BJ (cell line): ENCODE measurements around the gene PTPMT1. TPM values are rescaled to one million over a fixed set of nuclear protein-coding genes. Genes with fewer than 3 reads are reported as not detected.

ENCODE experiments used
- CTCF ChIA-PET: fragments of 350-600 bp; formaldehyde crosslinking; extraction: SDS; loops from one replicate; lab custom pipeline; 2021; ENCODE audit warnings: antibody characterized with exemption, inconsistent platforms; lab: Yijun Ruan, JAX
- POLR2A ChIA-PET: fragments of 300-600 bp; sonication (Branson Sonifier 250); formaldehyde crosslinking; extraction: SDS; loops from one replicate; lab custom pipeline; 2021; ENCODE audit warnings: antibody characterized with exemption; lab: Charles Lee
- DNase-seq: peaks from one replicate; pipeline ENCODE4 v3.0.0-alpha.2; 2011; ENCODE audit warnings: low read depth
- H3K27me3 ChIP-seq: 2 replicates; pipeline ENCODE4 v1.6.0; 2011; ENCODE audit warnings: low read length; ENCODE audit not compliant: control insufficient read depth, insufficient read depth
- H3K36me3 ChIP-seq: 2 replicates; pipeline ENCODE4 v1.5.1; 2011; ENCODE audit warnings: low read length; ENCODE audit not compliant: control insufficient read depth, insufficient read depth
- H3K4me3 ChIP-seq: 2 replicates; pipeline ENCODE4 v1.5.1; 2011; ENCODE audit warnings: low read depth, mild to moderate bottlenecking, control low read depth, low read length
- CTCF ChIP-seq: IDR thresholded peaks from 2 replicates; pipeline ENCODE4 v1.5.1; 2011; ENCODE audit warnings: low read depth, mild to moderate bottlenecking, control low read depth, inconsistent platforms, low read length, moderate library complexity; ENCODE audit not compliant: insufficient read depth
- polyA plus RNA-seq: library from polyadenylated mRNA; depleted of rRNA; stranded (reverse); fragments of >200 nt; gene quantifications from 2 replicates; pipeline ENCODE4 v1.2.3, GENCODE V29; 2011

PTPMT1 gene
- polyA plus RNA-seq, 1 experiment, result 61.9 TPM

- Histone ChIP-seq H3K27me3 (peaks cover 7% of the 10 kb centered on the region), H3K4me3 (no peak within 1 kb of the TSS), H3K36me3 (peaks cover 13% of the 10 kb centered on the region)
- TF ChIP-seq CTCF, result no peak
- no peak for DNase-seq
- POLR2A ChIA-PET, result no interaction called here
- CTCF ChIA-PET, result no interaction called here
These were observed 20.9 kb downstream of the PTPMT1 start, which contains the start of gene FAM180B for GRCh38 chr11:47586098-47586855. FAM180B (plus strand) TSS chr11:47586678; CDS start chr11:47586769, 91 bp downstream.

DNA sequence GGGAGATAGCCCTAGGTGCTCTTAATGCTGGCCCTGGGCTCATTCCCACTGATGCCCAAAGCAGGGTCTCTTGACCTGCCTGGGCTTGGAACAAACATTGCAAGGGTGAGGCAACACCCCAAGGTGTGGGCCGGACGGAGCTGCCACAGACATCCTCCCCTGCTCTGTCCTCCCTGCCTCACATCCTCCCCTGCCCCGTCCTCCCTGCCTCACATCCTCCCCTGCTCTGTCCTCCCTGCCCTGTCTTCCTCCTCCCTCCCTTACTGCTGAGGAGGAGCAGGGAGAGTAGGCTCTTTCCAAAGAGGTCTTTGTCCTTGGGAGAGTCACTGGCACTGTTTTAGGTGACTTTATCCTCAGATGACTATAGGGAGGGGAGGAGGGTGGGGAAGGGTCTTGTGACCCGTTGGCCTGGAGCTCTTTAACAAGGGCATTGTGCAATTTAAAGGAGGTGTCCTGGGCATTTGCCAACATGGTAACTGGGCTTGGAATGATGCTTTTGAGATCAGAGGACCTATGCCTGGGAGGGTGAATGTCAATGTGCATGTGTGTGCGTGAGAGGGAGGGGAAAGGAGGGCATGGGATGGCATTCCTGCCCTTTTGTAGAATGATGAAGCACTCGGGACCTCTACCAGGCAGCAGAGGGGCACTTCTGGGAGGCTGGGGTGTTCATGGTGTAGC lies 21.8 kb downstream of the PTPMT1 start:
- ChIA-PET CTCF (no interaction called here), POLR2A (no interaction called here)
- no peak for DNase-seq
- H3K27me3 ChIP-seq, result peaks cover 13% of the 10 kb centered on the region
- no peak for TF ChIP-seq CTCF
- no peak overlapping the region for H3K4me3 ChIP-seq
- H3K36me3 ChIP-seq, result peaks cover 9% of the 10 kb centered on the region

GRCh38 chr11:47587723-47588326 lies 22.4 kb downstream of the PTPMT1 start:
- CTCF ChIA-PET, result interaction anchor here (0.6 kb wide), 1 partner anchor 8 kb away, joined by 3 read pairs; no protein-coding TSS in a partner anchor
- Histone ChIP-seq H3K36me3 (peaks cover 6% of the 10 kb centered on the region), H3K27me3 (peaks cover 20% of the 10 kb centered on the region), H3K4me3 (no peak overlapping the region)
- POLR2A ChIA-PET, result no interaction called here
- TF ChIP-seq CTCF, result no peak
- DNase-seq, result no peak

- CTCF ChIA-PET, result no interaction called here
- H3K36me3 ChIP-seq, result no peaks in the 10 kb centered on the region; the same call in 1 of the 2 replicates
- DNase-seq, result no peak
- POLR2A ChIA-PET, result no interaction called here
- TF ChIP-seq CTCF, result no peak
- H3K4me3 ChIP-seq, result no peak overlapping the region
- H3K27me3 ChIP-seq, result peaks cover 31% of the 10 kb centered on the region
These were observed 23.7 kb downstream of the PTPMT1 start for GRCh38 chr11:47589118-47589517.

GRCh38 chr11:47589584-47589976 lies 24.2 kb downstream of the PTPMT1 start:
- Histone ChIP-seq H3K4me3 (peak overlapping the region; percentile 0; the same call in 1 of the 2 replicates), H3K36me3 (no peaks in the 10 kb centered on the region), H3K27me3 (peaks cover 35% of the 10 kb centered on the region)
- ChIA-PET POLR2A (no interaction called here), CTCF (no interaction called here)
- DNase-seq, result no peak
- no peak for TF ChIP-seq CTCF
